Urinary bladder (tissue), 4 donors: ENCODE data around the gene SPATA33. TPM values are rescaled to one million over a fixed set of nuclear protein-coding genes. Genes with fewer than 3 reads are reported as not detected.

Experiments
- DNase-seq: peaks from one replicate; pipeline ENCODE4 v3.0.0-alpha.2; 2015; ENCODE audit errors: extremely low spot score
- H3K27ac ChIP-seq: one replicate; pipeline ENCODE4 v1.5.1; 2013; ENCODE audit warnings: low read depth, mild to moderate bottlenecking, moderate library complexity
- H3K36me3 ChIP-seq: one replicate; pipeline ENCODE4 v1.6.1; 2013; ENCODE audit warnings: mild to moderate bottlenecking, moderate library complexity; ENCODE audit not compliant: insufficient read depth
- H3K4me1 ChIP-seq: one replicate; pipeline ENCODE4 v1.6.1; 2013; ENCODE audit warnings: mild to moderate bottlenecking, moderate library complexity; ENCODE audit not compliant: insufficient read depth
- H3K4me3 ChIP-seq: one replicate; pipeline ENCODE4 v1.5.1; 2013; ENCODE audit warnings: low read depth, low read length
- WGBS: extraction: QIAGEN DNeasy Blood & Tissue Kit; methylation state at CpG from one replicate; pipeline ENCODE4 v1.1.7; 2013; 5-methylcytosine and 5-hydroxymethylcytosine counted together
- polyA plus RNA-seq: library from polyadenylated mRNA; stranded (reverse); fragments of 200-250 nt; gene quantifications from one replicate; pipeline ENCODE4 v1.2.3, GENCODE V29; 2013
- total RNA-seq: library from RNA; depleted of rRNA; stranded (reverse); fragments of >200 nt; gene quantifications from one replicate; pipeline ENCODE4 v1.2.3, GENCODE V29; 2014
- donor health status: healthy with polysubstance abuse.
- donor health status: healthy.

Gene SPATA33
- 3.3 TPM for total RNA-seq
- 5.2 TPM for polyA plus RNA-seq

DNA sequence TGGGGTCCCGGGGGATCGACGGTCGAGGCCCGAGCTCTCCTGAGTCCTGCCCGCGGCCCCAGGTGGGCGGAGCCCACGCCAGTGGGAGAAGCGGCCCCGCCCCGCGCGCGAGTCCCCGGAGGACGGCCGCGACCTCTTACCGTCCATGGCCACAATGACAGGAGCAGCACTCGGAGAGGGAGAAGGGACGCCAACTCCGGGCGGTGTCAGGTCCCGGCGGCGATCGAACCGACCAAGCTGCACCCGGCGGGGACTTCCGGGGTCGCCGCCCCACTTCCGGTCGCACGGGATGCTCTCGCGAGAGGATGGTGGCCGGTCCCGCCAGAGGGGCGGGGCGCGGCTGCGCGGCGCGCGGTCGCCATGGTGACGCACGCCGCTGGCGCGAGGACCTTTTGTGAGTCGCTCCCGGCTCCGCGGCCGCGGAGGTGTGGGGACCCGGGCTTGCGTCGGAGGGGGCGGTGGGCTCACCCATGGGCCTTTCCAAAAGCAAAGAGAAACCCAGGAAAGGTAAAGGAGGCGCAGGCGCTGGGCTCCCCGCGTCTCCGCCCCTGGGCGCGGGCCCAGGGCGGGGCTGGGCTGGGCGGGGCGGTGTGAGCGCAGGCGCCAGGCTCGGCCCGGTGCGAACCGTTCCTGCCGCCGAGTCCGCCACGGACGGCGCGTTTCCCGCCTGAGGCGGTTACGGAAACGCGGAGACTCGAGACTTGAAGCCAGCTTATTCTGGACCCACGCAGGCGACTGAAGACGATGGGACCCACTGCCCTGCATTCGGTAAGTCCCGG lies at the start of gene SPATA33, which contains the start of gene CHMP1A:
SPATA33 (plus strand) TSS at position 395 of the 779 bp plus-strand sequence; CDS start at position 471, 76 bp downstream.
CHMP1A (minus strand) TSS at position 267 of the 779 bp plus-strand sequence; CDS start at position 147, 120 bp downstream.
- H3K27ac ChIP-seq, result peak within 1 kb of the TSS; percentile 42
- peak within 1 kb of the TSS; percentile 94 for H3K4me3 ChIP-seq
- under 1% methylated on average over 99 of the region's 99 CpGs for WGBS
- H3K4me1 ChIP-seq, result no peaks in the 10 kb centered on the region
- DNase-seq, result peak; percentile 45
- peaks cover 3% of the 10 kb centered on the region for H3K36me3 ChIP-seq

DNA sequence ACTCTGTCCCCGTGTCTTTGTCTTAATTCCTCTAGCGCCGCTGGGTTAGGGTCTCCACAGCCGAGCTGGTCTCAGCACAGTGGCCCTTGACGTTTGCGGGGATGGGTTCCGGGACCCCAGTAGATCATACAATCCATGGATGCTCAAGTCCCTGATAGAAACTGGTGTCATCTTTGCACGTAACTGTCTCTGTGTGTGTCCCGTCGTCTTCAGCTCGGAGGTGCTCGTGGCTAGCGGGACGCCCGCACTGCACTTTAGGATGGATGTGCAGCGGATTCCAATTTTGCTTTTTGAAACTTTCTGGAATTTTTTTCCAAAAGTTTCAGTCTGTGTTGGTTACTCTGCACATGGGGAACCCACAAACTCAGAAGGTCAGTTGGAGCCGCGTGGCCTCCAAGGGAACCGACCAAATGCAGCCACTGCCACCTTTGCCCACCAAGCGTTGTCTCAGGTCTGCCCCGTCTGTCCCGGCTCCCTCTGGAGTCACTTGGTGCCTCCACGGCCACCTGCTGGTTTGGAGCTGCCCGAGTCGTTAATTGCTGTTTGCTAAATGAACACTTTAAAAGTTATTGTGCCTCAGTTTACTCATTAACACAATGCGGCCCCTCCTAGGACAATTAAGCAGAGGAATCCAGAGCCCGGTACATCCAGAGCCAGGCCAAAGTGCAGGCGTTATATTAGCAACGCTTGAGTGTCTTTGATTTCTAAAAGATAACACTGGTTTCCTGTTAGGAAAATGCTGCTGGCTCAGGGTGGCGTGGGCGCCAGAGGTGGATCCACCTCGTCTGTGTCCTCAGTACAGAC lies 49.5 kb upstream of the SPATA33 start:
- 71% methylated on average over 32 of the region's 32 CpGs for WGBS
- no peak for DNase-seq
- Histone ChIP-seq H3K4me1 (no peaks in the 10 kb centered on the region), H3K27ac (no peak overlapping the region), H3K36me3 (no peaks in the 10 kb centered on the region), H3K4me3 (no peak overlapping the region)

DNA sequence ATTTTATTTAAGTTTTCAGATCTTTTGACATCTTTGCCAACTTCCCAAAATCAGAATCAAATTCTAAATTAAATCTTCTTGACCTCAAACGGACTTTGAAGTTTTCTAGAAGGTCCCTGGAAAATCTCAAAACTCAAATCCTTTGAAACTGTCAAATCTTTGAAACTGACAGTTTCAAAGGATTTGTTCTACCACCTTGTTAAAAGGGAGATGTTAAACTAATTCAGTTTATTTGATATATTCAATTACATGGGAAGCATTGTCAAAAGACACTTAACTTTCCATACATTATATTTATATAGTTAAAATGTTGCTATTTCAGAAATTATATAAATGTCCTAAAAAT lies 47.6 kb upstream of the SPATA33 start:
- no peaks in the 10 kb centered on the region for H3K4me1 ChIP-seq
- H3K36me3 ChIP-seq, result no peaks in the 10 kb centered on the region
- H3K4me3 ChIP-seq, result no peak overlapping the region
- H3K27ac ChIP-seq, result no peak overlapping the region
- 70% methylated on average over 1 of the region's 1 CpG for WGBS
- no peak for DNase-seq

DNA sequence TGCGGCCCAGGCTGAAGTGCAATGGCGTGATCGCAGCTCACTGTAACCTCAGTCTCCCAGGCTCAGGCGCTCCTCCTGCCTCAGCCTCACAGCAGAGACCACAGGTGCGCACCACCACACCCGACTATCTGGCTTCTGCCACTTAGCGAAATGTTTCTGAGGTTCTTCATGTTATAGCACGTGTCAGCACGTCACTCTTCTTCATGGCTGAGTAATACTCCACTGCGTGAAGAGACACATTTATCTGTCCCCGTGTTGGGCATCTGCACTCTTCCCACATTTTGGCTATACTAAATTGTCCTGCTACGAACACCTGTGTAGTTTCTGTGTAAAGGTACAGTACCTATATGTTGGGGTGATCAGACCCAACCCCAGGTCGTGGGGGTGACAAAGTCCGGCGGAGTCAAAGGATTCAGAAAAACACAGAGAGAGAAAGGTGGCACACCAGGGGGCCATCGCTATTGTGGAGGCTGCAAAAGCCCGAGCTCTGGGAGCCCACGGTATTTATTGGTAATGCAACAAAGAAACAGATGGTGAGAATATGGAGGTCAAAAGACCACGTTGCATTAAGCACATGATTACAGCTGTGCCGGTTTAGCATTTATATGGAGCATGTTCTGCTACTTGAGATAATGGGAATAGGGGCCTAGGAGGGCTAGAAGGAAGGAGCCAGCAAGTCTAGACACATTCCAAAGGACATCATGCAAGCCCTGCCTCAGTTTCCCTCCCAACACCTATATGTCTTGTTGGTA lies 45.0 kb upstream of the SPATA33 start:
- H3K27ac ChIP-seq, result no peak overlapping the region
- WGBS, result 77% methylated on average over 20 of the region's 20 CpGs
- no peaks in the 10 kb centered on the region for H3K4me1 ChIP-seq
- H3K4me3 ChIP-seq, result no peak overlapping the region
- H3K36me3 ChIP-seq, result no peaks in the 10 kb centered on the region
- DNase-seq, result no peak

DNA sequence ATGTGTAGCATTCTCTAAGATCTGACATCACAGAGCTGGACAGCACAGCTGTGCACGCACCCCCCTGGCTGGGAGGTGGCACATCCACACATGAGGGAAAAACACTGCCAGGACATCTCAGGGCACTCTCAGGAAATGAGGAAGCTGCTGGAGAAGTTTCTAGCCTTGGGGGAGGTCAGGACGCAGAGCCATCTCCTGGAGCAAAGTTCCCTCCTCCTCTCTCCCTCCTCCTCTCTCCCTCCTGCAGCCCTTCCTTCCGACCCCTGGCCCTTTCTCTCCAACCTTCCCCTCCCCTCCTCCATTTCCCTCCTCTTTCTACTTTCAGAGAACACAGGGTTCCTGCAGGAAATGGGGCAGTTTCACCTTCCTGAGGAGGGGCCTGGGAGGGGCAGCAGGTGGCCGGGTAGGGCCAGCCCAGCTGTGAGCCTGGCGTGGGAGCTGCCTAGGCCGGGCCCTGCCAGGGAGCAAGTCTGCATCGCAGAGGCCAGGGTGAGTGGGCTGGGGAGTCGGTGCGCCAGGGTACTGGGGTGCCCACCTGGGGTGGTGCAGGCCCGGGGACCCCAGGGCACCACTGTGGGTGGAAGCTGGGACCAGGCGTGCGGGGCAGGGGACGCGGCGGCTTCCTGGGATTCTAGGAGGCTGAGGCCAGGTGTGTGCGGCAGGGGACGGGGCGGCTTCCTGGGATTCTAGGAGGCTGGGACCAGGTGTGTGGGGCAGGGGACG lies 44.2 kb upstream of the SPATA33 start, which contains the start of gene DPEP1:
DPEP1 (plus strand) TSS at position 412 of the 723 bp plus-strand sequence. CDS start 16,769 bp downstream, outside the sequence.
- no peaks in the 10 kb centered on the region for H3K4me1 ChIP-seq
- no peaks in the 10 kb centered on the region for H3K36me3 ChIP-seq
- 76% methylated on average over 19 of the region's 19 CpGs for WGBS
- DNase-seq, result no peak
- no peak within 1 kb of the TSS for H3K4me3 ChIP-seq
- no peak within 1 kb of the TSS for H3K27ac ChIP-seq

DNA sequence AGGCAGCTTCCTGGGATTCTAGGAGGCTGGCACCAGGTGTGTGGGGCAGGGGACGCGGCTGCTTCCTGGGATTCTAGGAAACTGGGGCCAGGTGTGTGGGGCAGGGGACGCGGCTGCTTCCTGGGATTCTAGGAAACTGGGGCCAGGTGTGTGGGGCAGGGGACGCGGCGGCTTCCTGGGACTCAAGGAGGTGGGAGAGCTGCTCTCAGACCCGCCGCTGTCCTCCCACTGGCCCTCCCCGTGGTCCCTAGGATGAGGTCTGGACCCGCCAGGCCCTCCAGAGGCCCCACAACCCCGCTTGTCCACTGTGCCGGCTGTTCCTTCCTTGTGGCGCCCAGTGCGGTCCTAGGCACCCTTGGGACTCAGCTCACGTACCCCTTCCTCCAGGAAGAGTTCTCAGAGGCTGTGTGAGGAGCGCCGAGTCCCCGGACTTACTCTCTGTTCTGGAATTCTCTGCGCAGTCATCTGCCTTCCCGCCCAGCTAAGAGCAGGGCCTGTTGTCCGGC lies 43.6 kb upstream of the SPATA33 start:
- Histone ChIP-seq H3K36me3 (no peaks in the 10 kb centered on the region), H3K27ac (no peak overlapping the region), H3K4me1 (no peaks in the 10 kb centered on the region), H3K4me3 (no peak overlapping the region)
- 87% methylated on average over 22 of the region's 22 CpGs for WGBS
- no peak for DNase-seq

DNA sequence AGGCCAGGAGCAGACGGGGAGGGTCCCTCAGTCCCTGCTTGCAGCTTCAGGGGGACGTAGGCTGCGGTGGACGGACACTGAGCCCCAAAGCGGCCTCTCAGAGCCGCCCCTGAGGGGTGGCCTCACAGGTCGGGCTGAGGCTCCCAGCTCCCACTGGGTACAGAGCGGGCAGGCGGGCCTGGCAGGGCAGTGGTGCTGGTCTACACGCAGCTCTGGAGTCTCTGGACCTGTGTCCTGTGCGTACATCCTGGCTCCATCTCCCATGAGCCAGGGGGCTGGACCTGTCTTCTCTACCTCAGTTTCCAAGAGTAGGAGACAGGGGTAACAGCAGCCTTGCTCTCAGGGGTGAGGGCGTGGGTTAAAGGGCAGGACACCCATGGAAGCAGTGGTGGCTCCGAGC lies 42.5 kb upstream of the SPATA33 start:
- Histone ChIP-seq H3K4me3 (no peak overlapping the region), H3K36me3 (no peaks in the 10 kb centered on the region), H3K27ac (no peak overlapping the region), H3K4me1 (no peaks in the 10 kb centered on the region)
- WGBS, result 84% methylated on average over 13 of the region's 13 CpGs
- DNase-seq, result no peak

DNA sequence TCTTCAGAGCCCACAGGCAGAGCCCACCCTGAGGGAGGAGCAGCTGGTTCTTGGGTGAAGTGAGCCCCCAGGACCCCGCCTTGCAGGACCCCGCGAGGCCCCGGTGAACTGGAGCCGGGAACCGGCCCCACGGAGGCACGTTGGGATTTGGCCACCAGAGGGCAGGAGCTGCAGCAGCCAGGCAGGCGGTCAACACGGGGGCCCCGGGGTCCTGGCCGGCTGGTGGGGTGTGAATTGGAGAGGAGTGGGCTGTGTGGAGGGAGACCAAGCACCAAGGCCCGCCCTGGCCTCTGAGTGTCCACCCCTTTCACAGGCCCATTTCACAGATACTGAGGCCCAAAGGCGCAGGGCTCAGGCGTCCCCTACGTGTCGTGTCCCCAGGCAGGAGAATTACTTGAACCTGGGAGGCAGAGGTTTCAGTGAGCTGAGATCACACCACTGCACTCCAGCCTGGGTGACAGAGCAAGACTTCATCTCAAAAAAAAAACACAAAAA lies 42.0 kb upstream of the SPATA33 start:
- WGBS, result 35% methylated on average over 17 of the region's 17 CpGs

DNA sequence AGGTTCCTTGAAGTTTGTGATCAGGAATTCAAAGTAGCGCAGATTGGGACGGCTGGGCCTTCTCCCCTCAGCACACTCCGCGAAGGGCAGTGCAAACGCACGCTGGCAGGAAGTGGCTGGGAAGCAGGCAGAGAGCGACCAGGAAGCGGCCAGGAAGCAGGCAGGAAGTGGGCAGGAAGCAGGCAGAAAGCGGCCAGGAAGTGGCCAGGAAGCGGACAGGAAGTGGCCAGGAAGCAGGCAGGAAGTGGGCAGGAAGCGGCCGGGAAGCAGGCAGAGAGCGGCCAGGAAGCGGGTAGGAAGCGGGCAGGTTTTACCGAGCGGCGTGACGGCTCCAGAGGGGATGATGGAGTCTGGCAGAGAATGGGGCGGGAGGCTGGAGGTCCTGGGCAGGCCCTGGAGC lies 41.0 kb upstream of the SPATA33 start:
- WGBS, result 80% methylated on average over 20 of the region's 20 CpGs
- H3K27ac ChIP-seq, result no peak overlapping the region
- no peaks in the 10 kb centered on the region for H3K36me3 ChIP-seq
- DNase-seq, result no peak
- no peak overlapping the region for H3K4me3 ChIP-seq
- no peaks in the 10 kb centered on the region for H3K4me1 ChIP-seq

More for the DNA sequence above, 42.0 kb upstream of the SPATA33 start:
- Histone ChIP-seq H3K36me3 (no peaks in the 10 kb centered on the region), H3K4me1 (no peaks in the 10 kb centered on the region), H3K27ac (no peak overlapping the region), H3K4me3 (no peak overlapping the region)
- no peak for DNase-seq

DNA sequence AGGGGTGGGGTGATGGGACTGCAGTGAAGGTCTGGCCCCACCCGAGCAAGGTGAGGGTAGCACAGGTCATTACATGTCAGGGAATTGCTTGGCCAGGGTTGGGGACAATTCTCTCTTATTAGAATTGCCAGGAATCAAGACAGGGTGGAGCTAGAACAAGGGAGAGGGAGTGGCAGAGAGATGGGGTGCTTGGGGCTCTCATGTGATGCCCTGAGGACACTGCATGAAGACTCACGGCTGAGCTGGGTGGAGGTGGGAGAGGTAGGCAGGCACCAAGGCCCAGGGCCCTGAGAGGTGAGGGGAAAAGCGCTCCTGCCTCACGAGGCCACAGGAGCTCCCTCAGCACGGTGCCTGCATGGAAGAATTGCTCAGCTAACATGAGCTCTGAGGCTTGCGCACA lies 40.6 kb upstream of the SPATA33 start:
- no peak overlapping the region for H3K27ac ChIP-seq
- DNase-seq, result no peak
- WGBS, result 56% methylated on average over 6 of the region's 6 CpGs

DNA sequence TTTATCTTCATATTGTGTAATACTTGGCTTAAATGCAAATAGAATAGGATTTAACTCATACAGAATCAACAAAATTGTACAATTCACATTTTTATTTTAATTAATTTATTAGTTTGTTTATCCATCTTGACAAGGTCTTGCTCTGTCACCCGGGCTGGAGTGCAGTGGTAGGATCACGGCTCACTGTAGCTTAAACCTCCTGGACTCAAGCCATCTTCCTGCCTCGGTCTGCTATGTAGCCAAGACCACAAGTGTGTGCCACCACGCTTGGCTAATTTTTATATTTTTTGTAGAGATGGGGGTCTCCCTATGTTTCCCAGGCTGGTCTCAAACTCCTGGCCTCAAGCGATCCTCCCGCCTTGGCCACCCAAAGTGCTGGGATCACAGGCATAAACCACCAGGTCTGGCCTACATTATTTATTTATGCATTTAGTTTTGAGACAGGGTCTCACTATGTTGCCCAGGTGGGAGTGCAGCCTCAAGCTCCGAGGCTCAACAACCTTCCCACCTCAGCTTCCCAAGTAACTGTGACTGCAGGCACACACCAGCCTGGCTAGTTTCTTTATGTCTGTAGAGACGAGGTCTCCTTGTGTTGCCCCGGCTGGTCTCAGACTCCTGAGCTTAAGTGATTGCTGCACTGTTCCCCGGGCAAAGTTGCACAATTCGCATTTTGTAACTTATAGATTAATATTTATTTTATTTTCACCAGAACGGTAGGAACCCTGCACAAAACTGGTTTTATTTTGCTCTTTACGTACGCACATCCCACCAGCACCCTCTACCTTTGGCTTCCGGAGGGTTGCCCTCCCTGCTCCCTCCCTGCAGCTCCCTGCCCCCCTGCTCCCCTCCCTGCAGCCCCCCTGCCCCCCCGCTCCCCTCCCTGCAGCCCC lies 39.3 kb upstream of the SPATA33 start:
- no peak overlapping the region for H3K4me3 ChIP-seq
- 51% methylated on average over 16 of the region's 16 CpGs for WGBS
- no peaks in the 10 kb centered on the region for H3K36me3 ChIP-seq
- DNase-seq, result no peak
- no peaks in the 10 kb centered on the region for H3K4me1 ChIP-seq
- no peak overlapping the region for H3K27ac ChIP-seq

More for the DNA sequence above, 40.6 kb upstream of the SPATA33 start:
- H3K4me1 ChIP-seq, result no peaks in the 10 kb centered on the region
- no peaks in the 10 kb centered on the region for H3K36me3 ChIP-seq
- H3K4me3 ChIP-seq, result no peak overlapping the region

DNA sequence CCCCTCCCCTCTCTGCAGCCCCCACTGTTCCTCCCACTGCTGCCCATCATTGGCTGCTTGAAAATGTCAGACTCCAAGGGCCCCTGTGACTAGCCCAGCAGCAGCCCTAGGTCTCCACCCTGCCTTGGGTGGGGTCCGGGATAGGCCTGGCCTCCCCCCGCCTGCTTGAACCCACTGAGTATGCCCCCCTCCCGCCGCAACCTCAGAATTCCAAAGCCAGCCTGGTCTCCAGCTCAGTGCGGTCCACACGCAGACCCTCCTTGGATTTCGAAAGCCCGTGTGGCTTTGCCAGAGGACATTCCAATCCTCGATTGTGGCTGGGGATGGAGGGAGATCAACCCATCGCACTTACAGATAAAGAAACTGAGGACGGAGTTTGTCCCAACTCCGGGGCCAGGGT lies 37.8 kb upstream of the SPATA33 start:
- Histone ChIP-seq H3K4me1 (no peaks in the 10 kb centered on the region), H3K36me3 (no peaks in the 10 kb centered on the region), H3K4me3 (no peak overlapping the region), H3K27ac (no peak overlapping the region)
- no peak for DNase-seq
- 26% methylated on average over 12 of the region's 12 CpGs for WGBS
